ENCODE results near the gene PPP4R3B.
A peak's percentile ranks its signal among the peaks of the same experiment; 100 is the strongest.

PPP4R3B gene

DNA sequence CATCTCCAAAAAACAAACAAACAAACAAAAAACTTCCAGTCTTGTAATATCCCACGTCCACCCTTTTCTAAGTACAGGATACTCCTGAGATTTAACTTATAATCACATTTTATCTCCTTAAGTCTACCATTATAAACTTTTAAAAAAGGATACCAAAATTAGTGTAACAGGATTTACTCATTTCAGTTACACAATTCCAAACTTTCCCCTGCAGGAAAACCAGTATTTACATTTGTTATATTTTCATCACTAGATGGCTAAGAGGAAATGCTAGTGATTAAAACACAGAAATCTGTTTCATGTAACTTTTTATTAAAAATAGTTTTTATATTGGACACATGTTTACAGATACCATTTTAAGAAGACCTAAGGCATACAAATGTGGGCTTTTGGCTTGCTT lies 70.4 kb downstream of the PPP4R3B start:
- no peak for DNase-seq (ENCODE audit: low read depth)
- no peak overlapping the region for H3K4me3 ChIP-seq (ENCODE audit: low read length)
- TF ChIP-seq, protein P1, sequence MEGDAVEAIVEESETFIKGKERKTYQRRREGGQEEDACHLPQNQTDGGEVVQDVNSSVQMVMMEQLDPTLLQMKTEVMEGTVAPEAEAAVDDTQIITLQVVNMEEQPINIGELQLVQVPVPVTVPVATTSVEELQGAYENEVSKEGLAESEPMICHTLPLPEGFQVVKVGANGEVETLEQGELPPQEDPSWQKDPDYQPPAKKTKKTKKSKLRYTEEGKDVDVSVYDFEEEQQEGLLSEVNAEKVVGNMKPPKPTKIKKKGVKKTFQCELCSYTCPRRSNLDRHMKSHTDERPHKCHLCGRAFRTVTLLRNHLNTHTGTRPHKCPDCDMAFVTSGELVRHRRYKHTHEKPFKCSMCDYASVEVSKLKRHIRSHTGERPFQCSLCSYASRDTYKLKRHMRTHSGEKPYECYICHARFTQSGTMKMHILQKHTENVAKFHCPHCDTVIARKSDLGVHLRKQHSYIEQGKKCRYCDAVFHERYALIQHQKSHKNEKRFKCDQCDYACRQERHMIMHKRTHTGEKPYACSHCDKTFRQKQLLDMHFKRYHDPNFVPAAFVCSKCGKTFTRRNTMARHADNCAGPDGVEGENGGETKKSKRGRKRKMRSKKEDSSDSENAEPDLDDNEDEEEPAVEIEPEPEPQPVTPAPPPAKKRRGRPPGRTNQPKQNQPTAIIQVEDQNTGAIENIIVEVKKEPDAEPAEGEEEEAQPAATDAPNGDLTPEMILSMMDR (conservative IDR thresholded peaks at IDR 0.05; ENCODE audit: low read depth, low read length), result no peak

DNA sequence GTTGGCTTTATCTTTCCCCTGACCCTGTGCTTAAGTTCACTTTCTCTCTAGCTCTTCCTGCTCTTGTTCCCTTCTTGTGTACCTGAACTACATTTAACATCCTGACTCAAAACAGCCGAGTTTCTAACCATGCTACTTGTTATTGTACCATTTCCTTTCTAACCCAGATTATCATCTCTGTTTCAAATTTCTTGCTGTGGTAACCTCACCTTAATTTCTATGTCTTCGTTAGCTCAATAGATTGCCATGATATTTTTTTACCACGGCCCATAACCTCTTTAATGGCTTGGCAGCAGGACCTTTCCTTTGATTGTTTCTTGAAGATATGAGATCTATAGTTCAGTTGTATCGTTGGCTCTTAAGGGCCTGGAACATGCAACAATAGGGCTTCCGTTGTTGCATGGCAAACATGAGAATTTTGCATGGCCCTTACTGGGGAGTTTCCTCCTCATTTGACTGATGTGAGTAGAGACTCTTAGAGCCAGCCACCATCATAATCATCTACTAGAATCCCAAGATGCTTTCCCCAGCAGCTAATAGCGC lies 86.8 kb downstream of the PPP4R3B start:
- TF ChIP-seq, protein P1 (conservative IDR thresholded peaks at IDR 0.05; ENCODE audit: low read depth, low read length), result no peak
- H3K4me3 ChIP-seq (ENCODE audit: low read length), result no peak overlapping the region
- no peak for DNase-seq (ENCODE audit: low read depth)

DNA sequence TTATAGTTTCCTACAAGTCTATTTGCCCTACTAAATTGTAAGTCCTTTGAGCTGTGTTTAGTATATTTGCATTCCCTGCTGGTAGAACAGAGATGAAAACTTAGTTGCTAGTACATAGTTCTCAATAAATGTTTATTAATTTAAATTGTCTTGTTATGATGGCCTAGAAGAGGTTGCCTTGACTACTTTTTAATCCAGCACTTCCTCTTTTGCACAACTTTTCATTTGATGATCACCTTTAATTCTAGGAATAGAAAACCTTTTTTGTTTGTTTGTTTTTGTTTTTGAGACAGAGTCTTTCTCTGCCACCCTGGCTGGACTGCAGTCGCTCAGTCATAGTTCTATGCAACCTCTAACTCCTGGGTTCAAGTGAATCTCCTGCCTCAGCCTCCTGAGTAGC lies 91.2 kb downstream of the PPP4R3B start:
- no peak for DNase-seq (ENCODE audit: low read depth)
- TF ChIP-seq, protein P1 (conservative IDR thresholded peaks at IDR 0.05; ENCODE audit: low read depth, low read length), result no peak
- H3K4me3 ChIP-seq (ENCODE audit: low read length), result no peak overlapping the region

DNA sequence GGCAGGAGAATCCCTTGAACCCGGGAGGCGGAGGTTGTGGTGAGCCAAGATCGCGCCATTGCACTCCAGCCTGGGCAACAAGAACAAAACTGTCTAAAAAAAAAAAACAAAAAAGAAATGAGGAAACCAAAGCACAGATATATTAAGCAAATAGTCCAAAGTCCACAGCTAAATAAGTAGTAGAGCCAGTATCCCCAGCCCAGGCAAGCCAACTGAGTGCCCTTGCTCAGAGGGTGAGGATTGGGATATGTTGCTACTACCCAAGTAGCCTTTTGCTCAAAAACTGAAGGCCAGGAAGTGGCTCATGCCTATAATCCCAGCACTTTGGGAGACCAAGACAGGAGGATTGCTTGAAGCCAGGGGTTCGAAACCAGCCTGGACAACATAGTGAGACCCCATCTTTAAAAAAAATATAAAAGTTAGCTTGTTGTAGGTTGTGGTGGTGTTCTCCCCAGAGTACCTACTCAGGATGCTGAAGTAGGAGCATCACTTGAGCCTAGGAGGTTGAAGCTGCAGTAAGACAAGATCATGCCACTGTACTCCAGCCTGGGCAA lies 92.5 kb downstream of the PPP4R3B start:
- DNase-seq (ENCODE audit: low read depth), result no peak

DNA sequence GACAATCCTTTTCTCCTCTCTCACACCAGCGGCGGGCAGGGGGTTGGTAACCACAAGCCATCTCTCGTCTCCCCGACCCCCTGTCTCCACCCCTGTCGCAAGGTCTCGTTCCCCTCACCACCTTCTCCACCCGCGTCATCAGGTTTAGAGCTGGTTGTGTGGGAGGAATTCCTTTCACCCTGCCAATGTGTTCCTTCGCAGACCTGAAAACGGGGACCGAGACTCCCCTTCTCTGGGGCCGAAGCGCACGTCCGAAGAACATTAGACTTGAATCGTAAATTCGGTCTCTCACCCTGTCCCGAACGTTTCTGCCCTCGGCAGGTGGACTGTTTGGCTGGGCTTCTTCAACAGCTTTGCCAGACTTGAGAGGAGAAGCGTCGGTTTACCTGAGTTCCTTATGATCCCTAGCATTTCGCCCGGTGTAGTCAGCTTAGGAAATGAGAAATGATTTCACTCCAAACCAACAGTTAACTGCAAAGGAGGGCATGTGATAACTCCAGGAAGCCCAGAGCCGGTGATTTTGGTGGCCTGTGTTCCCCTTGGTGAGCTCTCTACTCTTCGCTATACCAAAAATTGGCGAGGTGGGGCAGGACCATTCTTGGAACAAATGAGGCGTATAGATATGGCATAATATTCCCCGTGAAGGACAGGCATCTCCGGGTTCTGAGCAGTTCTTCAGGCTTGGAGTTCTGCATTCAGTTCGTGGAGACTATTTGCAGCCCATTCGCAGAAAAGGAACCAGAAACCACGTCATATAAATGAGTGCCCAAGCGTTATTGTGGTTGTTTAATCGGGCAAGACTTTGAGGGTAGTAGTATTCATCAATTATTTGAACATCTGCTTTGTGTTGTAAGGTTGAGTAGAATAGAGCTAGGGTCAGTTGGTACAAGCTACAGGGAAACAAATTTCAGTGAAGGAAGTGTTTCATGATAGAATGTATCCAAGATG lies 97.2 kb downstream of the PPP4R3B start:
- peak overlapping the region; percentile 77 for H3K4me3 ChIP-seq (ENCODE audit: low read length)
- DNase-seq (ENCODE audit: low read depth), result no peak
- TF ChIP-seq, protein P1 (conservative IDR thresholded peaks at IDR 0.05; ENCODE audit: low read depth, low read length), result no peak

More for the DNA sequence above, 92.5 kb downstream of the PPP4R3B start:
- H3K4me3 ChIP-seq (ENCODE audit: low read length), result no peak overlapping the region
- TF ChIP-seq, protein P1 (conservative IDR thresholded peaks at IDR 0.05; ENCODE audit: low read depth, low read length), result no peak

DNA sequence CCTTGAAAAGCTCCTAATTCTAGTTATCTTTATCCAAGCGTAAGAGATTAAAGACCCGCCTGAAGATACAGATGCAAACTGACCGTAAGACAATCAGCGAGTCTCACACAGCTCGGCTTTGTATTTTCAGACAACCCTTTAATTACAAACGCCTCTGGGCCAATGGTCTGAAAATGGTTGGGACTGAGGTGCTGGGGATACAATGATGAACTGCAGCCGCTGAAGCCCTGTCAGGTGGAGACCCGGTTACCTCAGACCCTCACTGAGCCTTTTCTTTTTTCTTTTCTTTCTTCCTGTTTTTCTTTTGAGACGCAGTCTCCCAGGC lies 98.6 kb downstream of the PPP4R3B start:
- TF ChIP-seq, protein P1 (conservative IDR thresholded peaks at IDR 0.05; ENCODE audit: low read depth, low read length), result no peak
- H3K4me3 ChIP-seq (ENCODE audit: low read length), result peak overlapping the region; percentile 77
- no peak for DNase-seq (ENCODE audit: low read depth)

All from retinal pigment epithelial cell (primary cell).